ENCODE data around the gene MGLL.
"Not testable (repeated sequence)": the region's sequence is repeated elsewhere in the genome, so short reads cannot be mapped to it uniquely, and the experiment has no call there.

Gene MGLL

GRCh38 chr3:127719369-127719768, 102.9 kb downstream of the MGLL start:
- DNase-seq = no peak

- DNase-seq = no peak
Measured at GRCh38 chr3:127718916-127719290, 103.4 kb downstream of the MGLL start.

- no peak for DNase-seq
Measured at GRCh38 chr3:127718245-127718915, 103.9 kb downstream of the MGLL start.

GRCh38 chr3:127717357-127718244, 104.7 kb downstream of the MGLL start:
- no peak for DNase-seq

GRCh38 chr3:127716384-127716783, 105.9 kb downstream of the MGLL start:
- no peak for DNase-seq

- no peak for DNase-seq
Measured at GRCh38 chr3:127715532-127715931, 106.8 kb downstream of the MGLL start.

GRCh38 chr3:127714866-127715265, 107.4 kb downstream of the MGLL start:
- DNase-seq = no peak

GRCh38 chr3:127714125-127714571, 108.2 kb downstream of the MGLL start:
- DNase-seq = peak; percentile 55 to 79 (median 63)

- DNase-seq = peak in 2 of 3 experiments; percentile 36 to 55
Measured at GRCh38 chr3:127712881-127713771, 109.2 kb downstream of the MGLL start.

- no peak for DNase-seq
Measured at GRCh38 chr3:127712461-127712860, 109.9 kb downstream of the MGLL start.

- no peak for DNase-seq
Measured at GRCh38 chr3:127711896-127712295, 110.4 kb downstream of the MGLL start.

GRCh38 chr3:127711021-127711695, 111.2 kb downstream of the MGLL start:
- no peak for DNase-seq

GRCh38 chr3:127710155-127710941, 112.0 kb downstream of the MGLL start:
- DNase-seq = no peak

- no peak for DNase-seq
Measured at GRCh38 chr3:127709320-127710060, 112.8 kb downstream of the MGLL start.

GRCh38 chr3:127708837-127709236, 113.5 kb downstream of the MGLL start:
- DNase-seq = peak in 1 of 3 experiments; percentile 76

- DNase-seq = peak in 2 of 3 experiments; percentile 52 to 65
Measured at GRCh38 chr3:127707851-127708411, 114.4 kb downstream of the MGLL start.

GRCh38 chr3:127706785-127707351, 115.4 kb downstream of the MGLL start:
- peak in 1 of 3 experiments; percentile 16 for DNase-seq

- no peak for DNase-seq
Measured at GRCh38 chr3:127706312-127706711, 116.0 kb downstream of the MGLL start.

- not testable (repeated sequence) for DNase-seq
Measured at GRCh38 chr3:127704840-127705239, 117.5 kb downstream of the MGLL start.

- no peak for DNase-seq
Measured at GRCh38 chr3:127702151-127702578, 120.2 kb downstream of the MGLL start.
